ENCODE results near the gene PCSK6.

- TF ChIP-seq CTCF (conservative IDR thresholded peaks at IDR 0.05): no peak
- TF ChIP-seq EZH2 (IDR thresholded peaks at IDR 0.05; ENCODE audit: low read depth): no peak
Measured at GRCh38 chr15:101391431-101391830, 98.1 kb downstream of the PCSK6 start.
